ENCODE measurements around the gene ABCC8. TPM values are rescaled to one million over a fixed set of nuclear protein-coding genes. Genes with fewer than 3 reads are reported as not detected.

Gene ABCC8
- total and polyA plus RNA-seq, 2 of the 8 experiments (the other 6 are each of a cell fraction or from before 2014, with no cell fraction given): 3.7 to 4.9 TPM

DNA sequence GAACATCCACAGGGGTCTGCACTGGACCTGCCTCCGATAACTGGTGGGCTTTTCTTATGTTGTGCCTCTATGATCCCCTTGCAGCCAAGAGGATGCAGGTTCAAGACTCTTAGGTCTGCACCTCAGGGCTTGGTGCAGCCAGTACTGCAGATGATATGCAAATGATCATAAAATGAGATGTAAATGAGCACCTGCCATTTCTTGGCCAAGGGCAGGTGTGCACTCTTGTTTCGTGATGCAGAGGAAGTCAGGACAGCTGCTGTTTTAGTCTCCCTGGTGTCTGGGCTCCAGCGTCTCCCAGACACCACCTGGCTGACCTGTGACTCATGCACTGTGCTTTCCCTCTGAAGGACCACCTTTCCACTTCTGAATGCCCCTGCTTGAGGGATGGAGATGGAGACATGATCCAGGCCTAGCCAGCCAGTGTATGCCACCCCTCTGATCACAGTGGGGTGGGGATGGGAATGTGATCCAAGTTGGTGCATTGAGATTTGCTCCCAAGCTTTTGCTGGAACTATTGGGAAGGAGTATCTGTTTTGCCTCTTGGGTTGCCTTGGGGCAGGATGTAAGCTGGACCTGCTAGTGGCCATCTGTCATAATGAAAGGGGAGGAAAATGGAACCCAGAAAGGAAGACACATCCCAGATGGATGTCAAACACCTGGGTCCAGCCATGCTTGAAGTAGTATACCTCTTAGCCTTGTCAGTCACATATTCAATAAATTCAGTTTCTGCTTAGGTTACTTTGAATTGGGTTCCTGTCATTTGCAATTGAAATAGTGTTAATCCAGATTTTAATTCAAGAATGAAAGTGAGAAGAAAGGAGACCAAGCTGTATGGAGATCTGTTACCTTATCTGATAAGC lies 84.9 kb downstream of the ABCC8 start (continued):
- TF ChIP-seq, protein P1, sequence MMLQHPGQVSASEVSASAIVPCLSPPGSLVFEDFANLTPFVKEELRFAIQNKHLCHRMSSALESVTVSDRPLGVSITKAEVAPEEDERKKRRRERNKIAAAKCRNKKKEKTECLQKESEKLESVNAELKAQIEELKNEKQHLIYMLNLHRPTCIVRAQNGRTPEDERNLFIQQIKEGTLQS (IDR thresholded peaks at IDR 0.05; ENCODE audit: insufficient read depth, low read depth, low read length): no peak
- TF ChIP-seq TCF12 (IDR thresholded peaks at IDR 0.05; ENCODE audit: low read depth, low read length): no peak
- TF ChIP-seq, protein P2, sequence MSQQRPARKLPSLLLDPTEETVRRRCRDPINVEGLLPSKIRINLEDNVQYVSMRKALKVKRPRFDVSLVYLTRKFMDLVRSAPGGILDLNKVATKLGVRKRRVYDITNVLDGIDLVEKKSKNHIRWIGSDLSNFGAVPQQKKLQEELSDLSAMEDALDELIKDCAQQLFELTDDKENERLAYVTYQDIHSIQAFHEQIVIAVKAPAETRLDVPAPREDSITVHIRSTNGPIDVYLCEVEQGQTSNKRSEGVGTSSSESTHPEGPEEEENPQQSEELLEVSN (IDR thresholded peaks at IDR 0.05): no peak
- TF ChIP-seq ASH2L (IDR thresholded peaks at IDR 0.05; ENCODE audit: low read length): no peak
- no peak for TF ChIP-seq GABPA (IDR thresholded peaks at IDR 0.05; ENCODE audit: borderline replicate concordance, insufficient read depth, low read length)
- TF ChIP-seq RNF2 (IDR thresholded peaks at IDR 0.05; ENCODE audit: borderline replicate concordance, low read depth, low read length, missing control alignments, poor library complexity, severe bottlenecking): no peak
- TF ChIP-seq SAP30 (IDR thresholded peaks at IDR 0.05; ENCODE audit: insufficient read depth, insufficient replicate concordance, low read length): no peak
- no peak for TF ChIP-seq CHD2 (IDR thresholded peaks at IDR 0.05; ENCODE audit: low read length)
